ENCODE measurements around the gene DPAGT1. TPM values are rescaled to one million over a fixed set of nuclear protein-coding genes. Genes with fewer than 3 reads are reported as not detected.

Gene DPAGT1
- total and polyA plus RNA-seq, 9 donors = 11.8 to 35.0 (median 30.3) TPM

DNA sequence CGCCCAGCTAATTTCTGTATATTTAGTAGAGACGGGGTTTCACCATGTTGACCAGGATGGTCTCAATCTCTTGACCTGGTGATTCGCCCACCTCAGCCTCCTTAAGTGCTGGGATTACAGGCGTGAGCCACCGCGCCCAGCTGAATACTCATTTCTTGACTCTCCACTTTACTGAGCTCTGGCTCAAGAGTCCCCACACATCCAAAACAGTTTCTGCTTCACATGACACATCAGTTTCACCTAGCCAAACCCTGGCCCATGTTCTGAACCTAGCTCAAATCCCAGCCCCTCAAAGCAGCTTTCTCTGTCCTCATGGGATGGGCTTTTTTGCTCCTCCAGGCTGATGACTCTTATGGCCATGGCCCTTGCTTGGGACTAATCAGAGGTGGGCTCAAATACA, 54.4 kb downstream of the DPAGT1 start:
- no peaks in the 10 kb centered on the region for H3K27me3 ChIP-seq (ENCODE audit: control insufficient read depth, insufficient read depth, low read length)

More for the DNA sequence above, 54.4 kb downstream of the DPAGT1 start:
- Histone ChIP-seq H3K27ac (ENCODE audit: low read length) (no peak overlapping the region), H3K4me3 (ENCODE audit: low read length) (no peak overlapping the region), H3K36me3 (ENCODE audit: control insufficient read depth, insufficient read depth, low read length) (peaks cover 73% of the 10 kb centered on the region), H3K9me3 (replicated peaks; ENCODE audit: control insufficient read depth, low read depth, low read length) (no peaks in the 10 kb centered on the region), H3K4me1 (ENCODE audit: control insufficient read depth, insufficient read depth, low read length) (no peaks in the 10 kb centered on the region)
- DNase-seq = no peak
- WGBS (ENCODE audit: insufficient coverage) = 100% methylated on average over 3 of the region's 6 CpGs

Other genes starting within 250 kb of the DPAGT1 start
- under 0.01 TPM for gene CXCR5, start 218.0 kb downstream of the DPAGT1 start, total RNA-seq
- gene CXCR5, start 218.0 kb downstream of the DPAGT1 start, polyA plus RNA-seq (ENCODE audit: insufficient read depth in 1 of 8, insufficient read length in 8 of 8, low replicate concordance in 1 of 8) = under 1 TPM in 2 of 8 donors, not detected in 6; 0.07 to 0.14 TPM
- gene BCL9L, start 175.9 kb downstream of the DPAGT1 start, total RNA-seq = 24.6 TPM
- 100 to 1,000 TPM in 1 of 8 donors, 10 to 100 TPM in 7; 43.3 to 102 (median 66.8) TPM for gene BCL9L, start 175.9 kb downstream of the DPAGT1 start, polyA plus RNA-seq (ENCODE audit: insufficient read depth in 1 of 8, insufficient read length in 8 of 8, low replicate concordance in 1 of 8)
- 0.09 TPM for gene UPK2, start 145.6 kb downstream of the DPAGT1 start, total RNA-seq
- gene UPK2, start 145.6 kb downstream of the DPAGT1 start, polyA plus RNA-seq (ENCODE audit: insufficient read depth in 1 of 8, insufficient read length in 8 of 8, low replicate concordance in 1 of 8) = 1 to 10 TPM in 5 of 8 donors, under 1 TPM in 3; 0.65 to 3.5 (median 1.0) TPM
- gene FOXR1, start 130.1 kb downstream of the DPAGT1 start, total RNA-seq = not detected
- not detected for gene FOXR1, start 130.1 kb downstream of the DPAGT1 start, polyA plus RNA-seq (ENCODE audit: insufficient read depth in 1 of 8, insufficient read length in 8 of 8, low replicate concordance in 1 of 8)
- gene CENATAC, start 103.7 kb downstream of the DPAGT1 start, total RNA-seq = 17.3 TPM
- gene CENATAC, start 103.7 kb downstream of the DPAGT1 start, polyA plus RNA-seq (ENCODE audit: insufficient read depth in 1 of 8, insufficient read length in 8 of 8, low replicate concordance in 1 of 8) = 10 to 100 TPM in 5 of 8 donors, 1 to 10 TPM in 3; 8.5 to 25.0 (median 12.5) TPM
- gene RPS25, start 83.5 kb downstream of the DPAGT1 start, total RNA-seq = 2,660 TPM
- 1,000 to 10,000 TPM; 1,606 to 2,037 (median 1,827) TPM for gene RPS25, start 83.5 kb downstream of the DPAGT1 start, polyA plus RNA-seq (ENCODE audit: insufficient read depth in 1 of 8, insufficient read length in 8 of 8, low replicate concordance in 1 of 8)
- gene TRAPPC4, start 83.1 kb downstream of the DPAGT1 start, total RNA-seq = 48.7 TPM
- gene TRAPPC4, start 83.1 kb downstream of the DPAGT1 start, polyA plus RNA-seq (ENCODE audit: insufficient read depth in 1 of 8, insufficient read length in 8 of 8, low replicate concordance in 1 of 8) = 10 to 100 TPM; 41.9 to 56.3 (median 46.9) TPM
- gene SLC37A4, start 71.0 kb downstream of the DPAGT1 start, total RNA-seq = 5.7 TPM
- 10 to 100 TPM in 6 of 8 donors, 1 to 10 TPM in 2; 8.9 to 18.4 (median 11.1) TPM for gene SLC37A4, start 71.0 kb downstream of the DPAGT1 start, polyA plus RNA-seq (ENCODE audit: insufficient read depth in 1 of 8, insufficient read length in 8 of 8, low replicate concordance in 1 of 8)
- 30.1 TPM for gene HYOU1, start 44.6 kb downstream of the DPAGT1 start, total RNA-seq
- 10 to 100 TPM; 35.3 to 64.0 (median 47.2) TPM for gene HYOU1, start 44.6 kb downstream of the DPAGT1 start, polyA plus RNA-seq (ENCODE audit: insufficient read depth in 1 of 8, insufficient read length in 8 of 8, low replicate concordance in 1 of 8)
- gene VPS11, start 34.0 kb downstream of the DPAGT1 start, total RNA-seq = 19.9 TPM
- gene VPS11, start 34.0 kb downstream of the DPAGT1 start, polyA plus RNA-seq (ENCODE audit: insufficient read depth in 1 of 8, insufficient read length in 8 of 8, low replicate concordance in 1 of 8) = 10 to 100 TPM; 29.1 to 32.1 (median 30.3) TPM
- gene HMBS, start 17.0 kb downstream of the DPAGT1 start, total RNA-seq = 3.8 TPM
- 10 to 100 TPM; 20.0 to 26.3 (median 22.6) TPM for gene HMBS, start 17.0 kb downstream of the DPAGT1 start, polyA plus RNA-seq (ENCODE audit: insufficient read depth in 1 of 8, insufficient read length in 8 of 8, low replicate concordance in 1 of 8)
- 4.3 TPM for gene C2CD2L, start 5.5 kb upstream of the DPAGT1 start, total RNA-seq
- 1 to 10 TPM; 6.6 to 9.4 (median 7.6) TPM for gene C2CD2L, start 5.5 kb upstream of the DPAGT1 start, polyA plus RNA-seq (ENCODE audit: insufficient read depth in 1 of 8, insufficient read length in 8 of 8, low replicate concordance in 1 of 8)
- 15.5 TPM for gene HINFP, start 19.7 kb upstream of the DPAGT1 start, total RNA-seq
- gene HINFP, start 19.7 kb upstream of the DPAGT1 start, polyA plus RNA-seq (ENCODE audit: insufficient read depth in 1 of 8, insufficient read length in 8 of 8, low replicate concordance in 1 of 8) = 10 to 100 TPM; 17.0 to 22.8 (median 17.5) TPM
- gene ABCG4, start 47.2 kb upstream of the DPAGT1 start, total RNA-seq = 0.13 TPM
- gene ABCG4, start 47.2 kb upstream of the DPAGT1 start, polyA plus RNA-seq (ENCODE audit: insufficient read depth in 1 of 8, insufficient read length in 8 of 8, low replicate concordance in 1 of 8) = under 1 TPM; 0.18 to 0.60 (median 0.28) TPM
- 10.2 TPM for gene NLRX1, start 66.9 kb upstream of the DPAGT1 start, total RNA-seq
- gene NLRX1, start 66.9 kb upstream of the DPAGT1 start, polyA plus RNA-seq (ENCODE audit: insufficient read depth in 1 of 8, insufficient read length in 8 of 8, low replicate concordance in 1 of 8) = 10 to 100 TPM; 10.5 to 13.8 (median 11.9) TPM
- 0.09 TPM for gene NHERF4, start 83.6 kb upstream of the DPAGT1 start, total RNA-seq
- gene NHERF4, start 83.6 kb upstream of the DPAGT1 start, polyA plus RNA-seq (ENCODE audit: insufficient read depth in 1 of 8, insufficient read length in 8 of 8, low replicate concordance in 1 of 8) = 1 to 10 TPM in 1 of 8 donors, under 1 TPM in 5, not detected in 2; 0.05 to 2.3 (median 0.10) TPM
- gene CBL, start 104.5 kb upstream of the DPAGT1 start, total RNA-seq = 6.0 TPM
- 10 to 100 TPM in 6 of 8 donors, 1 to 10 TPM in 2; 8.7 to 15.0 (median 11.9) TPM for gene CBL, start 104.5 kb upstream of the DPAGT1 start, polyA plus RNA-seq (ENCODE audit: insufficient read depth in 1 of 8, insufficient read length in 8 of 8, low replicate concordance in 1 of 8)
- 146 TPM for gene MCAM, start 215.3 kb upstream of the DPAGT1 start, total RNA-seq
- 100 to 1,000 TPM; 167 to 231 (median 208) TPM for gene MCAM, start 215.3 kb upstream of the DPAGT1 start, polyA plus RNA-seq (ENCODE audit: insufficient read depth in 1 of 8, insufficient read length in 8 of 8, low replicate concordance in 1 of 8)
- gene RNF26, start 232.7 kb upstream of the DPAGT1 start, total RNA-seq = 3.0 TPM
- gene RNF26, start 232.7 kb upstream of the DPAGT1 start, polyA plus RNA-seq (ENCODE audit: insufficient read depth in 1 of 8, insufficient read length in 8 of 8, low replicate concordance in 1 of 8) = 10 to 100 TPM; 13.3 to 22.1 (median 18.4) TPM
- 34.9 TPM for gene C1QTNF5, start 239.0 kb upstream of the DPAGT1 start, total RNA-seq
- gene C1QTNF5, start 239.0 kb upstream of the DPAGT1 start, polyA plus RNA-seq (ENCODE audit: insufficient read depth in 1 of 8, insufficient read length in 8 of 8, low replicate concordance in 1 of 8) = 10 to 100 TPM; 20.3 to 41.9 (median 35.3) TPM
- gene MFRP, start 244.9 kb upstream of the DPAGT1 start, total RNA-seq = not detected
- gene MFRP, start 244.9 kb upstream of the DPAGT1 start, polyA plus RNA-seq (ENCODE audit: insufficient read depth in 1 of 8, insufficient read length in 8 of 8, low replicate concordance in 1 of 8) = not detected